SK-N-SH treated with all-trans-retinoic acid at 6 μM for 48 hours (cell line): ENCODE results near the gene VCL.
"Not testable (repeated sequence)": the region's sequence is repeated elsewhere in the genome, so short reads cannot be mapped to it uniquely, and the experiment has no call there.

Experiments used
- ATAC-seq: fragments of 200-7000 bp; cut with Tn5 transposase; 3 replicates; pipeline ENCODE4 v1.9.1; 2020; ENCODE audit warnings: mild to moderate bottlenecking, moderate library complexity
- ARNTL ChIP-seq: fragments of 450-650 bp; formaldehyde crosslinking; IDR thresholded peaks from 2 replicates; pipeline ENCODE4 v1.5.0; 2020; ENCODE audit warnings: low read depth, mild to moderate bottlenecking, moderate library complexity, borderline replicate concordance
- BACH2 ChIP-seq: fragments of 250-450 bp; sonication (Bioruptor Pico); IDR thresholded peaks from 2 replicates; pipeline ENCODE4 v1.9.0; 2021; ENCODE audit warnings: mild to moderate bottlenecking, borderline replicate concordance
- CSRNP3 ChIP-seq: fragments of 250-450 bp; sonication (Bioruptor Pico); IDR thresholded peaks from 2 replicates; pipeline ENCODE4 v1.5.1; 2021; ENCODE audit warnings: mild to moderate bottlenecking, moderate library complexity
- GLIS3 ChIP-seq: fragments of 250-450 bp; sonication (Bioruptor Pico); IDR thresholded peaks from 2 replicates; pipeline ENCODE4 v1.5.0; 2020; ENCODE audit warnings: mild to moderate bottlenecking, moderate library complexity
- ISL1 ChIP-seq: fragments of 250-450 bp; sonication (Bioruptor Pico); IDR thresholded peaks from 2 replicates; pipeline ENCODE4 v2.1.2; 2022; ENCODE audit warnings: mild to moderate bottlenecking, moderate library complexity
- PATZ1 ChIP-seq: fragments of 250-450 bp; sonication (Bioruptor Pico); IDR thresholded peaks from 2 replicates; pipeline ENCODE4 v1.8.0; 2020; ENCODE audit warnings: mild to moderate bottlenecking, moderate library complexity, borderline replicate concordance
- POU6F1 ChIP-seq: fragments of 250-450 bp; sonication (Bioruptor Pico); IDR thresholded peaks from 2 replicates; pipeline ENCODE4 v1.8.0; 2021; ENCODE audit warnings: low read depth, mild to moderate bottlenecking, moderate library complexity, borderline replicate concordance
- PPARA ChIP-seq: fragments of 250-450 bp; sonication (Bioruptor Pico); IDR thresholded peaks from 2 replicates; pipeline ENCODE4 v1.5.0; 2020; ENCODE audit warnings: mild to moderate bottlenecking, borderline replicate concordance
- SNAI2 ChIP-seq: fragments of 250-450 bp; sonication (Bioruptor Pico); IDR thresholded peaks from 2 replicates; pipeline ENCODE4 v1.5.0; 2020; ENCODE audit warnings: mild to moderate bottlenecking, moderate library complexity
- TCF4 ChIP-seq: fragments of 250-450 bp; sonication (Bioruptor Pico); IDR thresholded peaks from 2 replicates; pipeline ENCODE4 v1.8.0; 2021; ENCODE audit warnings: mild to moderate bottlenecking, moderate library complexity, borderline replicate concordance
- TOX ChIP-seq: fragments of 250-450 bp; sonication (Bioruptor Pico); IDR thresholded peaks from 2 replicates; pipeline ENCODE4 v1.8.0; 2021; ENCODE audit warnings: mild to moderate bottlenecking, moderate library complexity, borderline replicate concordance
- TSHZ2 ChIP-seq: fragments of 250-450 bp; sonication (Bioruptor Pico); IDR thresholded peaks from 2 replicates; pipeline ENCODE4 v1.5.0; 2020; ENCODE audit warnings: mild to moderate bottlenecking, moderate library complexity
- ZC3H10 ChIP-seq: fragments of 250-450 bp; sonication (Bioruptor Pico); IDR thresholded peaks from 2 replicates; pipeline ENCODE4 v1.5.1; 2021; ENCODE audit warnings: mild to moderate bottlenecking, moderate library complexity
- ZFP3 ChIP-seq: fragments of 250-450 bp; sonication (Bioruptor Pico); IDR thresholded peaks from 2 replicates; pipeline ENCODE4 v1.5.0; 2020; ENCODE audit warnings: mild to moderate bottlenecking, moderate library complexity
- ZFP30 ChIP-seq: fragments of 450-650 bp; formaldehyde crosslinking; IDR thresholded peaks from 2 replicates; pipeline ENCODE4 v1.5.0; 2022; ENCODE audit warnings: mild to moderate bottlenecking, moderate library complexity
- ZNF70 ChIP-seq: fragments of 450-650 bp; formaldehyde crosslinking; IDR thresholded peaks from 2 replicates; pipeline ENCODE4 v1.5.0; 2020; ENCODE audit warnings: mild to moderate bottlenecking, moderate library complexity

The VCL gene

GRCh38 chr10:73962386-73962785, 35.5 kb upstream of the VCL start:
- no peak for TF ChIP-seq SNAI2 (CRISPR knock-in tag)
- TF ChIP-seq PATZ1 (CRISPR knock-in tag) = no peak
- TF ChIP-seq PPARA = no peak
- TF ChIP-seq TOX (CRISPR knock-in tag) = no peak
- TF ChIP-seq BACH2 (CRISPR knock-in tag) = no peak
- no peak for TF ChIP-seq ARNTL (CRISPR knock-in tag)
- no peak for TF ChIP-seq ISL1 (CRISPR knock-in tag)
- TF ChIP-seq TCF4 (CRISPR knock-in tag) = no peak
- TF ChIP-seq ZNF70 = no peak
- TF ChIP-seq ZFP30 = no peak
- TF ChIP-seq GLIS3 = no peak
- no peak for ATAC-seq

- ATAC-seq = not testable (repeated sequence)
These were observed 34.4 kb upstream of the VCL start for GRCh38 chr10:73963533-73963932.

GRCh38 chr10:73964743-73965142, 33.2 kb upstream of the VCL start:
- TF ChIP-seq SNAI2 (CRISPR knock-in tag) = no peak
- no peak for TF ChIP-seq BACH2 (CRISPR knock-in tag)
- no peak for TF ChIP-seq TOX (CRISPR knock-in tag)
- no peak for TF ChIP-seq PATZ1 (CRISPR knock-in tag)
- TF ChIP-seq CSRNP3 (CRISPR knock-in tag) = no peak
- no peak for TF ChIP-seq TSHZ2 (CRISPR knock-in tag)
- no peak for TF ChIP-seq ZFP3 (CRISPR knock-in tag)
- TF ChIP-seq ZFP30 = no peak
- no peak for TF ChIP-seq ISL1 (CRISPR knock-in tag)
- ATAC-seq = no peak

- not testable (repeated sequence) for ATAC-seq
These were observed 32.5 kb upstream of the VCL start for GRCh38 chr10:73965267-73965889.

GRCh38 chr10:73965890-73966768, 31.8 kb upstream of the VCL start:
- ATAC-seq = peak; percentile 96

More at GRCh38 chr10:73965890-73966768, 31.8 kb upstream of the VCL start:
- TF ChIP-seq TOX (CRISPR knock-in tag) (peak; percentile 42; the same call in 1 of the 2 replicates), ISL1 (CRISPR knock-in tag) (peak; percentile 82), POU6F1 (no peak), ZFP3 (CRISPR knock-in tag) (0 out of 2 replicates have a peak, but pooled peaks have one; percentile 35), ZC3H10 (CRISPR knock-in tag) (peak; percentile 69), BACH2 (CRISPR knock-in tag) (no peak)
